GM12878 (cell line): ENCODE measurements around the gene APBB1IP. TPM values are rescaled to one million over a fixed set of nuclear protein-coding genes. Genes with fewer than 3 reads are reported as not detected.

ENCODE experiments used
- ATAC-seq: fragments of 200-7000 bp; cut with Tn5 transposase; 3 replicates; pipeline ENCODE4 v1.9.1; 2020; ENCODE audit warnings: mild to moderate bottlenecking, moderate library complexity
- BruUV-seq: library from RNA; stranded (reverse); fragments of 400-500 nt; replicated peaks from 2 replicates; lab custom pipeline; 2021; lab: Mats Ljungman, UMichigan
- CTCF ChIA-PET: fragments of 300-600 bp; sonication (Branson Sonifier 250); formaldehyde crosslinking; extraction: SDS; loops from one replicate; lab custom pipeline; 2021; ENCODE audit warnings: inconsistent platforms; lab: Yijun Ruan, JAX
- POLR2A ChIA-PET: fragments of 350-600 bp; formaldehyde crosslinking; extraction: SDS; loops from one replicate; lab custom pipeline; 2021; ENCODE audit warnings: inconsistent platforms; lab: Charles Lee
- RAD21 ChIA-PET: fragments of 300-600 bp; sonication (Branson Sonifier 250); formaldehyde crosslinking; loops from one replicate; lab custom pipeline; 2023; ENCODE audit warnings: antibody characterized with exemption; ENCODE audit not compliant: unreplicated experiment; lab: Charles Lee
- SMC1A ChIA-PET: fragments of 300-600 bp; sonication (Branson Sonifier 250); formaldehyde crosslinking; loops from one replicate; lab custom pipeline; 2023; ENCODE audit not compliant: unreplicated experiment, uncharacterized antibody; lab: Charles Lee
- DNase-seq: peaks from one replicate; pipeline ENCODE4 v3.0.0-alpha.2; 2011; ENCODE audit warnings: low read depth, low spot score
- FAIRE-seq: peaks from 3 replicates; lab custom pipeline; 2011; peaks lifted over from hg19 to GRCh38; lab: Jason Lieb, UNC
- H2AFZ ChIP-seq: 2 replicates; pipeline ENCODE4 v1.6.0; 2011; ENCODE audit warnings: low read depth, low read length, control low read depth; ENCODE audit not compliant: control insufficient read depth
- H3K27ac ChIP-seq: 2 replicates; pipeline ENCODE4 v1.5.1; 2011; ENCODE audit warnings: control low read depth; ENCODE audit not compliant: control insufficient read depth, insufficient read depth
- H3K27me3 ChIP-seq, 2 experiments: replicated peaks in 1 of 2; 2 replicates each; pipeline versions ENCODE4 v1.6.0 to v1.6.1; 2011; ENCODE audit warnings: low read length in 1 of 2; ENCODE audit not compliant: control insufficient read depth in 2 of 2, insufficient read depth in 2 of 2
- H3K36me3 ChIP-seq, 2 experiments: 2 replicates each; pipeline ENCODE4 v1.5.1; 2011; ENCODE audit warnings: low read length in 1 of 2; ENCODE audit not compliant: control insufficient read depth in 2 of 2, insufficient read depth in 2 of 2
- H3K4me1 ChIP-seq: 2 replicates; pipeline ENCODE4 v1.6.1; 2011; ENCODE audit warnings: mild to moderate bottlenecking, low read length, moderate library complexity, mixed read lengths; ENCODE audit not compliant: control insufficient read depth, insufficient read depth
- H3K4me2 ChIP-seq: 2 replicates; pipeline ENCODE4 v1.6.0; 2011; ENCODE audit warnings: control low read depth; ENCODE audit not compliant: control insufficient read depth, insufficient read depth
- H3K4me3 ChIP-seq: fragments of 200-600 bp; sonication (generic); 2 replicates; pipeline ENCODE4 v1.5.1; 2016
- H3K79me2 ChIP-seq: 2 replicates; pipeline ENCODE4 v1.6.0; 2011; ENCODE audit warnings: low read length; ENCODE audit not compliant: control insufficient read depth, insufficient read depth
- H3K9ac ChIP-seq: 2 replicates; pipeline ENCODE4 v1.8.0; 2011; ENCODE audit warnings: low read length, control low read depth, mixed read lengths; ENCODE audit not compliant: control insufficient read depth, insufficient read depth
- H3K9me3 ChIP-seq: replicated peaks from 3 replicates; pipeline ENCODE4 v1.5.1; 2011; ENCODE audit warnings: mild to moderate bottlenecking, low read length; ENCODE audit not compliant: control insufficient read depth, insufficient read depth
- H4K20me1 ChIP-seq: 2 replicates; pipeline ENCODE4 v1.6.0; 2011; ENCODE audit not compliant: control insufficient read depth, insufficient read depth
- WRNIP1 ChIP-seq: IDR thresholded peaks from 2 replicates; pipeline ENCODE4 v1.6.1; 2011; ENCODE audit warnings: low read depth, low read length, improper control_type of control experiment, borderline replicate concordance
- WGBS: methylation state at CpG from one replicate; pipeline ENCODE4 v1.1.6; 2016; ENCODE audit warnings: low lambda C conversion rate; ENCODE audit not compliant: insufficient replicate concordance, insufficient coverage; ENCODE audit errors: missing lambda C conversion rate; 5-methylcytosine and 5-hydroxymethylcytosine counted together
- in situ Hi-C: fragments of 300-500 bp; cut with MboI; formaldehyde crosslinking; loops from 9 replicates; pipeline ENCODE4 v1.14.3; 2018; ENCODE audit warnings: mixed read lengths
- intact Hi-C: fragments of 100-400 bp; cut with micrococcal nuclease; formaldehyde crosslinking; loops from one replicate; pipeline ENCODE4 v1.14.2; 2022; ENCODE audit not compliant: unreplicated experiment
- polyA plus RNA-seq, 11 experiments: library from polyadenylated mRNA; depleted of rRNA in 4 of 11; unstranded in 6 of 11; stranded (reverse) in 5 of 11; fragments of >200 nt; fragmentation: Nextera tagmentation in 4 of 11; fragmentation: Illumina TruSeq in 1 of 11; extraction: Ambion mirVana in 4 of 11; extraction: Trizol in 1 of 11; gene quantifications; 1 replicate in 1 of 11; 2 replicates in 10 of 11; pipeline versions ENCODE4 v1.2.1 to v1.2.3, GENCODE V29; 2011 to 2016; ENCODE audit warnings: inconsistent platforms in 2 of 11, missing spikeins in 2 of 11, low read depth in 1 of 11
- total RNA-seq, 4 experiments: library from RNA; depleted of rRNA in 3 of 4; stranded (reverse); fragments of >200 nt in 3 of 4; fragmentation: Illumina TruSeq in 1 of 4; extraction: Trizol in 1 of 4; gene quantifications; 2 replicates each; pipeline versions ENCODE4 v1.2.1 to v1.2.3, GENCODE V29; 2013 to 2021
- TF ChIP-seq, protein P1 (sequence below): fragments of 450-650 bp; IDR thresholded peaks from 2 replicates; pipeline ENCODE4 v1.6.1; 2014; ENCODE audit warnings: mild to moderate bottlenecking
- TF ChIP-seq, protein P2 (sequence below), 3 experiments: IDR thresholded peaks in 2 of 3; conservative IDR thresholded peaks in 1 of 3; 2 replicates each; pipeline ENCODE4 v1.5.1; 2011; ENCODE audit warnings: low read depth in 3 of 3, low read length in 3 of 3, mild to moderate bottlenecking in 3 of 3, control low read depth in 2 of 3, moderate library complexity in 2 of 3, inconsistent platforms in 1 of 3, mixed read lengths in 1 of 3; ENCODE audit not compliant: control insufficient read depth in 2 of 3, insufficient read depth in 1 of 3; ENCODE audit errors: extremely low read depth in 1 of 3

Gene APBB1IP
- total and polyA plus RNA-seq, 10 of the 15 experiments (the other 5 are each of a cell fraction or from before 2014, with no cell fraction given), result 7.3 to 67.4 (median 19.9) TPM

DNA sequence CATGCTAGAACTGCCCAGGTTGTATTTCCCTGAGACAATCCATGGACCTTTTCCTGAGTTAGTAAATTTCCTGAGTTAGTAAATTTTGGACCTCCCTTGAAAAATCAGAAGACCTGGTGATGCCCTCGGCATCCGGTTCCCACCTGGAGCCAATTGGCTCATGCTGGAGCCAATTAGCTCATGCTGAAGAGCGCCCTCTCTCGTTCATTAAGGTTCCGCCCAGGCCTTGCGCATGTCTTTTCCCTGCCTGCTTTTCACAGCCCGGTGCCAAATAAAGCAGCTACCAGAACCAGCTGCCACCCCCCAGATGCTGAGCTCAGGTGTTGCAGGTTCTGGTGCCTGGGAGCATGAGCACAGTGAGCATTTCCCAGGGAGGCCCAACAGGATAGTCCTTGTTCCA, 96.2 kb downstream of the APBB1IP start:
- 93% methylated on average over 7 of the region's 7 CpGs for WGBS
- FAIRE-seq, result no peak
- no peaks in the 10 kb centered on the region for H4K20me1 ChIP-seq
- no peak overlapping the region for H2AFZ ChIP-seq
- SMC1A ChIA-PET, result interaction anchor here (1.1 to 1.7 kb wide), 2 partner anchors 9 to 199 kb away, joined by 3 read pairs; no protein-coding TSS in a partner anchor
- no peaks in the 10 kb centered on the region for H3K27me3 ChIP-seq
- peaks cover 5 to 26% of the 10 kb centered on the region in 2 experiments for H3K36me3 ChIP-seq
- H3K9ac ChIP-seq, result no peak overlapping the region
- H3K79me2 ChIP-seq, result no peaks in the 10 kb centered on the region
- no peak for DNase-seq
- POLR2A ChIA-PET, result interaction anchor here (0.6 to 0.7 kb wide), 2 partner anchors 32 to 232 kb away, joined by 3 to 7 read pairs; no protein-coding TSS in a partner anchor
- TF ChIP-seq, protein P1, sequence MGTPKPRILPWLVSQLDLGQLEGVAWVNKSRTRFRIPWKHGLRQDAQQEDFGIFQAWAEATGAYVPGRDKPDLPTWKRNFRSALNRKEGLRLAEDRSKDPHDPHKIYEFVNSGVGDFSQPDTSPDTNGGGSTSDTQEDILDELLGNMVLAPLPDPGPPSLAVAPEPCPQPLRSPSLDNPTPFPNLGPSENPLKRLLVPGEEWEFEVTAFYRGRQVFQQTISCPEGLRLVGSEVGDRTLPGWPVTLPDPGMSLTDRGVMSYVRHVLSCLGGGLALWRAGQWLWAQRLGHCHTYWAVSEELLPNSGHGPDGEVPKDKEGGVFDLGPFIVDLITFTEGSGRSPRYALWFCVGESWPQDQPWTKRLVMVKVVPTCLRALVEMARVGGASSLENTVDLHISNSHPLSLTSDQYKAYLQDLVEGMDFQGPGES, result no peak
- TF ChIP-seq, protein P2, sequence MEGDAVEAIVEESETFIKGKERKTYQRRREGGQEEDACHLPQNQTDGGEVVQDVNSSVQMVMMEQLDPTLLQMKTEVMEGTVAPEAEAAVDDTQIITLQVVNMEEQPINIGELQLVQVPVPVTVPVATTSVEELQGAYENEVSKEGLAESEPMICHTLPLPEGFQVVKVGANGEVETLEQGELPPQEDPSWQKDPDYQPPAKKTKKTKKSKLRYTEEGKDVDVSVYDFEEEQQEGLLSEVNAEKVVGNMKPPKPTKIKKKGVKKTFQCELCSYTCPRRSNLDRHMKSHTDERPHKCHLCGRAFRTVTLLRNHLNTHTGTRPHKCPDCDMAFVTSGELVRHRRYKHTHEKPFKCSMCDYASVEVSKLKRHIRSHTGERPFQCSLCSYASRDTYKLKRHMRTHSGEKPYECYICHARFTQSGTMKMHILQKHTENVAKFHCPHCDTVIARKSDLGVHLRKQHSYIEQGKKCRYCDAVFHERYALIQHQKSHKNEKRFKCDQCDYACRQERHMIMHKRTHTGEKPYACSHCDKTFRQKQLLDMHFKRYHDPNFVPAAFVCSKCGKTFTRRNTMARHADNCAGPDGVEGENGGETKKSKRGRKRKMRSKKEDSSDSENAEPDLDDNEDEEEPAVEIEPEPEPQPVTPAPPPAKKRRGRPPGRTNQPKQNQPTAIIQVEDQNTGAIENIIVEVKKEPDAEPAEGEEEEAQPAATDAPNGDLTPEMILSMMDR (IDR thresholded peaks at IDR 0.05 in 2 of 3, conservative IDR thresholded peaks at IDR 0.05 in 1 of 3; ENCODE audit: control insufficient read depth in 2 of 3, extremely low read depth in 1 of 3, insufficient read depth in 1 of 3, low read depth in 3 of 3, low read length in 3 of 3), result 0 out of 6 replicates have a peak, but pooled peaks of 1 of the 3 experiments have one; percentile 3
- TF ChIP-seq WRNIP1, result no peak
- no peak overlapping the region for H3K27ac ChIP-seq
- RAD21 ChIA-PET, result interaction anchor here (1.9 kb wide), 1 partner anchor 200 kb away, joined by 6 read pairs; no protein-coding TSS in a partner anchor
- CTCF ChIA-PET, result interaction anchor here (1.5 to 2.0 kb wide), 2 partner anchors 16 to 23 kb away, joined by 3 to 6 read pairs; no protein-coding TSS in a partner anchor
- H3K4me2 ChIP-seq, result no peak overlapping the region
- BruUV-seq, result no TSS peak
- in situ Hi-C loops (no loop called here), intact Hi-C loops (no loop called here)
- H3K9me3 ChIP-seq, result no peaks in the 10 kb centered on the region
- no peak for ATAC-seq
- peaks cover 4% of the 10 kb centered on the region; the same call in 1 of the 2 replicates for H3K4me1 ChIP-seq
- H3K4me3 ChIP-seq, result no peak overlapping the region
